Stomach smooth muscle (tissue), 2 donors: ENCODE results near the gene TSHR.

Experiments used
- H3K27ac ChIP-seq: one replicate; pipeline ENCODE4 v1.7.0; 2013; ENCODE audit warnings: mild to moderate bottlenecking, low read length, inconsistent platforms
- H3K27me3 ChIP-seq, 2 donors: one replicate each; pipeline ENCODE4 v1.7.0; 2013; ENCODE audit warnings: low read length in 2 of 2; ENCODE audit not compliant: insufficient read depth in 2 of 2, control insufficient read depth in 1 of 2
- H3K36me3 ChIP-seq, 2 donors: one replicate each; pipeline ENCODE4 v1.7.0; 2013; ENCODE audit warnings: low read length in 2 of 2; ENCODE audit not compliant: control insufficient read depth in 2 of 2, insufficient read depth in 2 of 2
- H3K4me1 ChIP-seq: one replicate; pipeline ENCODE4 v1.7.0; 2013; ENCODE audit warnings: low read length; ENCODE audit not compliant: control insufficient read depth, insufficient read depth
- H3K4me3 ChIP-seq, 2 donors: one replicate each; pipeline ENCODE4 v1.7.0; 2013; ENCODE audit warnings: low read length in 2 of 2
- H3K9ac ChIP-seq, 2 donors: one replicate each; pipeline ENCODE4 v1.7.0; 2013; ENCODE audit warnings: low read length in 2 of 2, mild to moderate bottlenecking in 1 of 2
- H3K9me3 ChIP-seq, 2 donors: one replicate each; pipeline ENCODE4 v1.7.0; 2013; ENCODE audit warnings: low read length in 2 of 2; ENCODE audit not compliant: control insufficient read depth in 2 of 2
- donor health status: healthy.
- donor health status: Pancreatic carcinoma.

Gene TSHR

DNA sequence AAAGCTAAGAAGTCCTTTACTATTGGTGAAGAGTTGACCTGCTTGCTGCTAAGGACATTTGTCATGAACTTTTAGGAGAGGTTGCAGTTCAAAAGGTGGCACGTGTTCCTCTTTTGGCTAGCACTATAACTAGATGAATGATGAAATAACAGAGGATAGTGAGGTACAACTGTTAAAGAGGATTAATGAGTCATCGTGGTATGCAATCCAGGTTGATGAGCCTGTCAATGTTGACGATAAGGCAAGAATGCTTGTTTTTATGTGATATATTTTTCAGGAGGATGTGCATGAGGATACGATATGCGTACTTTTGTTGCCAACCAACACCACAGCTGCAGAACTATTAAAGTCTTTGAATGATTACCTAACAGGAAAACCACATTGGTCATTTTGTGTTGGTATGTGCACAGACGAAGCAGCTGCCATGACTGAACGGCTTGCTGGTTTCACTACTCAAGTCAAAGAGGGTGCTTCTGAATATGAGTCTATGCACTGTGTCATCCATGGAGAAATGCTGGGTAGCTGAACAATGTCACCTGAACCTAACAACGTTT, 24.5 kb upstream of the TSHR start:
- Histone ChIP-seq H3K27ac (no peak overlapping the region), H3K4me3 (no peak overlapping the region), H3K27me3 (no peaks in the 10 kb centered on the region), H3K9me3 (no peaks in the 10 kb centered on the region), H3K9ac (no peak overlapping the region), H3K36me3 (no peaks in the 10 kb centered on the region), H3K4me1 (no peaks in the 10 kb centered on the region)

- no peaks in the 10 kb centered on the region for H3K9me3 ChIP-seq
- H3K36me3 ChIP-seq: no peaks in the 10 kb centered on the region
- no peak overlapping the region for H3K9ac ChIP-seq
- no peak overlapping the region for H3K27ac ChIP-seq
- H3K4me3 ChIP-seq: no peak overlapping the region
- no peaks in the 10 kb centered on the region for H3K4me1 ChIP-seq
- H3K27me3 ChIP-seq: no peaks in the 10 kb centered on the region
Measured at GRCh38 chr14:80933282-80933681, 22.1 kb upstream of the TSHR start.

GRCh38 chr14:80933686-80934085, 21.7 kb upstream of the TSHR start:
- Histone ChIP-seq H3K27ac (no peak overlapping the region), H3K4me3 (no peak overlapping the region), H3K9ac (no peak overlapping the region), H3K9me3 (no peaks in the 10 kb centered on the region), H3K4me1 (no peaks in the 10 kb centered on the region), H3K36me3 (no peaks in the 10 kb centered on the region), H3K27me3 (no peaks in the 10 kb centered on the region)

DNA sequence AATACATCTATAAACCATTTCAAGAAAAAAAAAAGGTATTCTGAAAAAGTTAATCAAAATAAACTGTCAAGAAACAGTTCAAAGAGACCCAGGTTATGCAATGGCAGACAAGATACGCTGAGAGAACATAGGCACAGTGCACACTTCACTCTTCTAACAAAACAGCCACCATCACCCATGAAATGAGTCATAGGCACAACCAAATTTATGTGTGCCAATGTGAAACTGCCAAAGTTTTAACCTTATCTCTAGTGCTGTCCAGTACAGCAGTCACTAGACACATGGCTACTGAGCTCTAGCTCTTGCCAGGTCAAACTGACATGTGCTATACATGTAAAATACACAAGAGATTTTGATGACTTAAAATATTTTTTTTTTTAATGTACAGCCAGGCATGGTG, 15.3 kb upstream of the TSHR start:
- Histone ChIP-seq H3K36me3 (no peaks in the 10 kb centered on the region), H3K4me3 (no peak overlapping the region), H3K27ac (no peak overlapping the region), H3K9ac (no peak overlapping the region), H3K4me1 (peaks cover 8% of the 10 kb centered on the region), H3K9me3 (no peaks in the 10 kb centered on the region), H3K27me3 (no peaks in the 10 kb centered on the region)

GRCh38 chr14:80941241-80942185, 13.9 kb upstream of the TSHR start, which contains the start of gene CEP128:
TSS of gene CEP128 (minus strand) at chr14:80941738.
- Histone ChIP-seq H3K27ac (no peak within 1 kb of the TSS), H3K4me1 (peaks cover 8% of the 10 kb centered on the region), H3K4me3 (peak within 1 kb of the TSS; percentile 91 to 93), H3K9me3 (no peaks in the 10 kb centered on the region), H3K9ac (peak within 1 kb of the TSS; percentile 71 to 73), H3K36me3 (no peaks in the 10 kb centered on the region), H3K27me3 (peaks cover 0 to 2% of the 10 kb centered on the region in 2 donors)

GRCh38 chr14:80942191-80942600, 13.2 kb upstream of the TSHR start:
- Histone ChIP-seq H3K4me1 (peaks cover 8% of the 10 kb centered on the region), H3K27me3 (peaks cover 0 to 2% of the 10 kb centered on the region in 2 donors), H3K4me3 (peak overlapping the region; percentile 91 to 93), H3K9me3 (no peaks in the 10 kb centered on the region), H3K36me3 (no peaks in the 10 kb centered on the region), H3K9ac (peak overlapping the region; percentile 43 to 73), H3K27ac (no peak overlapping the region)

DNA sequence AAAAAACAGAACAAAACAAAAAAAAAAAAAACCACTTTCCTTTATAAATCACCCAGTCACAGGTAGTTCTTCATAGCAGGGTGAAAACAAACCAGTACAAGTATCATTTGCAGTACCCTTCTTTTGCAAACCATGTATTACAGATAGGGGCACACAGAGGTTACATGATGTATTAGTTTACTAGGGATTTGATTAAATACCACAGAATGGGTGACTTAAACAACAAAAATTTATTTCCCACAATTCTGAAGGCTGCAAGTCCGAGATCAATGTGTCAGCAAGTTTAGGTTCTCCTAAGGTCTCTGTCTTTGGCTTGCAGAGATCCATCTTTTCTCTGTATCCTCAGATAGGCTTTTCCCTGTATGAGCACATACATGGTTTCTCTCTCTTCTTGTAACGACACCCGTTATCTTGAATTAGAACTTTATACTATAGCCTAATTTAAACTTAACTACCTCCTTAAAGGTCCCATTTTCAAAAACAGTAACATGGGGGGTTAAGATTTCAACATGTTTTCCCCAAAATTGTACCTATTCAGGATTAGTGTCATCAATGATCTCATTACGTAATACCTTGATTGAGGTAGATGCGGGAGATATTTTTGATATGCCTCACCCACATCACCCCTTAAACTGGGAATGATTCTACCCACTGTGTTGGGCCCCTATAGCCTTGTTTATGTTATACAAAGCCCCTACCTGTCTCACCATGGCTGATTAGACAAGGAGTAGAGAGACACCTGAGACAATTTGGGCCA, 10.4 kb upstream of the TSHR start:
- Histone ChIP-seq H3K9ac (no peak overlapping the region), H3K4me3 (no peak overlapping the region), H3K27ac (no peak overlapping the region), H3K36me3 (no peaks in the 10 kb centered on the region), H3K4me1 (peaks cover 8% of the 10 kb centered on the region), H3K9me3 (no peaks in the 10 kb centered on the region), H3K27me3 (peaks cover 0 to 2% of the 10 kb centered on the region in 2 donors)

GRCh38 chr14:80946187-80946586, 9.2 kb upstream of the TSHR start:
- Histone ChIP-seq H3K4me1 (peaks cover 4% of the 10 kb centered on the region), H3K4me3 (no peak overlapping the region), H3K27ac (no peak overlapping the region), H3K27me3 (peaks cover 0 to 2% of the 10 kb centered on the region in 2 donors), H3K9ac (no peak overlapping the region), H3K9me3 (no peaks in the 10 kb centered on the region), H3K36me3 (no peaks in the 10 kb centered on the region)

DNA sequence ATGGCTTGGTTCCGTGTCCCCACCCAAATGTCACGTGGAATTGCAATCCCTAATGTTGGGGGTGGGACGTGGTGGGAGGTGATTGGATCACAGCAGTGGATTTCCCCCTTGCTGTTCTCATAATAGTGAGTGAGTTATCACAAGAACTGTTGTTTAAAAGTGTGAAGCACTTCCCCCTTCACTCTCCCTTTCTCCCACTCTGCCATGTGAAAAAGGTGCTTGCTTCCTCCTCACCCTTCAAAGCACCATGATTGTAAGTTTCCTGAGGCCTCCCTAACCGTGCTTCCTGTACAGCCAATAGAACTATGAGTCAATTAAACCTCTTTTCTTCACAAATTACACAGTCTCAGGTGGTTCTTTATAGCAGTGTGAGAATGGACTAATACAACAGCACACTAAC, 8.6 kb upstream of the TSHR start:
- Histone ChIP-seq H3K36me3 (no peaks in the 10 kb centered on the region), H3K27me3 (peaks cover 0 to 2% of the 10 kb centered on the region in 2 donors), H3K4me3 (no peak overlapping the region), H3K9ac (no peak overlapping the region), H3K4me1 (peaks cover 2% of the 10 kb centered on the region), H3K27ac (no peak overlapping the region), H3K9me3 (no peaks in the 10 kb centered on the region)

DNA sequence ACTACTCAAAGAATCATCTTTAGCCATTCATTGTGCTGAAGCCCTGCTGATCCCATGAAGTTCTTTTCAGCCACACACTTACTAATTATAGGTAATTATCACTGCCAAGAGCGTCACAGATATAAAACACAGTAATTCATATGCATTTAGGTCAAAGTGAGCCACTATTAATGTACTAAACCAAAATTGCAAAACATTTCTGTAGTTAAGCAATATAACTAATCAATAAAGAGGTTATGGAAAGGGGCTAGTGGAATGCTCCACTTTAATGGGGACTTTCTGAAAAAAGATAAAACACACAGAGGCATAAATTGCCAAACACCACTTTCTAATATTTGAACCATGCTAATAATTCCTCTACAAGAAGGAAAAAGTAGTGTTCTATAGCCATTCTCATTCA, 7.1 kb upstream of the TSHR start:
- H3K9me3 ChIP-seq: no peaks in the 10 kb centered on the region
- H3K36me3 ChIP-seq: no peaks in the 10 kb centered on the region

More for the DNA sequence above, 7.1 kb upstream of the TSHR start:
- Histone ChIP-seq H3K4me3 (no peak overlapping the region), H3K27ac (no peak overlapping the region), H3K9ac (no peak overlapping the region), H3K4me1 (no peaks in the 10 kb centered on the region), H3K27me3 (peaks cover 0 to 2% of the 10 kb centered on the region in 2 donors)
